Mucosa of rectum (tissue), 2 donors: Measurements from ENCODE around the gene TTLL10.

Source experiments
- H3K27ac ChIP-seq, 2 donors: one replicate each; pipeline ENCODE4 v1.7.0; 2013; ENCODE audit warnings: inconsistent platforms in 2 of 2, low read depth in 2 of 2, low read length in 2 of 2
- H3K27me3 ChIP-seq, 2 donors: one replicate each; pipeline ENCODE4 v1.7.0; 2013; ENCODE audit warnings: low read length in 2 of 2; ENCODE audit not compliant: control insufficient read depth in 2 of 2, insufficient read depth in 2 of 2
- H3K36me3 ChIP-seq, 2 donors: one replicate each; pipeline ENCODE4 v1.7.0; 2013; ENCODE audit warnings: low read length in 2 of 2; ENCODE audit not compliant: control insufficient read depth in 2 of 2, insufficient read depth in 2 of 2
- H3K4me1 ChIP-seq, 2 donors: one replicate each; pipeline ENCODE4 v1.7.0; 2013; ENCODE audit warnings: low read length in 2 of 2, mild to moderate bottlenecking in 1 of 2; ENCODE audit not compliant: control insufficient read depth in 2 of 2, insufficient read depth in 2 of 2
- H3K4me3 ChIP-seq, 2 donors: one replicate each; pipeline ENCODE4 v1.7.0; 2013; ENCODE audit warnings: low read length in 2 of 2
- H3K9ac ChIP-seq, 2 donors: one replicate each; pipeline ENCODE4 v1.7.0; 2013; ENCODE audit warnings: low read length in 2 of 2, low read depth in 1 of 2, mild to moderate bottlenecking in 1 of 2
- H3K9me3 ChIP-seq, 2 donors: one replicate each; pipeline ENCODE4 v1.7.0; 2013; ENCODE audit warnings: low read length in 2 of 2; ENCODE audit not compliant: control insufficient read depth in 2 of 2
- donor health status: healthy.
- donor health status: Normal muscosa, but diverticular disease.

TTLL10 gene

DNA sequence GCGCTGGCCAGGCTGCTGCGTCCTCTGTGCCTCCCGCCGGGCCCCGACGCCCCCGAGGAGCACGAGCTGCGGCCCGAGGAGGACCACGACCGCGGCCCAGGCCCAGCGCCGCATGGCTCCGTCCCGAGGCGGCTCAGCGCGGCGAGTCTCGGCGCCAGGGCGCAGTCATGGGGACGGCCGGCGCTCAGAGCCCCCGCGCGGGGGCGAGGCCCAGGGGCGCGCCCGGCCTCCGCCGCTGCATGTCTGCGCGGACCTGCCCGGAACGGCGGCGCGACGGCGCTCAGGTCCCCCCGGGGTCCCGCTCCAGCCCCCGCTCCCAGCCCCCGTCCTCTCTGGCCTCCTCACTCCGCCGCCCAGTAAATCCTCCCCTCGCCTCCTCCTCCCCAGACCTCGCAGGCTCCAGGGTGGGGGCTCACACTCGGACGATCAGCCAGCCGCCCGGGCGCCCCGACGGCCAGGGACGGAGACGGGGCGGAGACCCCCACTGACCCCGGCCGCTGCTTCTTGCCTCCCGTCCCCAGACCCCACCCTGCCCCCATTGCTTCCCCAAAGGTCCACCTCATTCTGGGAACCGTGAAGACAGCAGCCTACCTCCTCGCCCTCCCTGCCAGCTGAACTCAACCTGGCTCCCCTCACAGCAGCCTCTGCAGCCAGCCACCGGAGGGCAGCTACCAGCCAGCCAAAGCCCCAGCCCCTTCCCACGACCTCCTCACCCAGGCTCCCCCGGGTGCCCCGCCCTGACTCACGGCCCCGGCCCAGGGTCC lies 73.1 kb downstream of the TTLL10 start, which contains the start of gene C1QTNF12:
C1QTNF12 (minus strand) TSS at position 146 of the 764 bp plus-strand sequence; CDS start at position 114, 32 bp downstream.
- Histone ChIP-seq H3K36me3 (no peaks in the 10 kb centered on the region), H3K9ac (no peak within 1 kb of the TSS), H3K4me3 (no peak within 1 kb of the TSS), H3K9me3 (no peaks in the 10 kb centered on the region), H3K27ac (no peak within 1 kb of the TSS), H3K4me1 (peaks cover 0 to 6% of the 10 kb centered on the region in 2 donors), H3K27me3 (peaks cover 11 to 17% of the 10 kb centered on the region in 2 donors)

DNA sequence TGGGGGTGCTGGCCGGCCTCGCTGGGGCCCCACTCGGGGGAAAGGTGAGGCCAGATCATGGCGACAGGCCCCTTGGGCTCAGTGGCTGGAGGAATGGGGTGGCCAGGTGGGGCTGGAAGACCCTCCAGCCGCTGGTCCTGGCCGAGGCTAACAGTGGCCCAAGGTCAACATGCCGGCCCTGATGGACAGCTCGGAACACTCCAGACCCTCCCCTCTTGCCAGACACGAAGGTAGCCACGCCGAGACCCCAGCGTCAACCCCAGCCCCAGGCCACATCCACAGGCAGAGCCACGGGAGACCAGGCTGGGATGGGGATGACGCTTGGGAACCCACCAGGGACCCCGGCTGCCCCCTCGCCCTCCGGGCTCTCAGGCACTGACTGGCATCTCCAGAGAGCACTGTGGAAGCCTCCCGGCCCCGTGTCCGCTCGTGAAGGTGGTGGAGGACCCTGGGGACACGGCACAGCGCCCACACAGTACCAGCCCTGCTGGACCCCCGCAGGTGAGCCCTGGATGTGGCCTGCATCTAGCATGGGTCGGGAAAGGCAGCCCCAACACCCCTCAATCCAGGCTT lies 73.7 kb downstream of the TTLL10 start:
- Histone ChIP-seq H3K9me3 (no peaks in the 10 kb centered on the region), H3K27ac (no peak overlapping the region), H3K4me3 (no peak overlapping the region), H3K9ac (no peak overlapping the region), H3K36me3 (peaks cover 0 to under 1% of the 10 kb centered on the region in 2 donors), H3K4me1 (peaks cover 0 to 6% of the 10 kb centered on the region in 2 donors), H3K27me3 (peaks cover 11 to 17% of the 10 kb centered on the region in 2 donors)
